ENCODE data around the gene SH3RF3. TPM values are rescaled to one million over a fixed set of nuclear protein-coding genes. Genes with fewer than 3 reads are reported as not detected.

SH3RF3 gene
- total RNA-seq, 1 donor from 2014 or later = 0.28 TPM

DNA sequence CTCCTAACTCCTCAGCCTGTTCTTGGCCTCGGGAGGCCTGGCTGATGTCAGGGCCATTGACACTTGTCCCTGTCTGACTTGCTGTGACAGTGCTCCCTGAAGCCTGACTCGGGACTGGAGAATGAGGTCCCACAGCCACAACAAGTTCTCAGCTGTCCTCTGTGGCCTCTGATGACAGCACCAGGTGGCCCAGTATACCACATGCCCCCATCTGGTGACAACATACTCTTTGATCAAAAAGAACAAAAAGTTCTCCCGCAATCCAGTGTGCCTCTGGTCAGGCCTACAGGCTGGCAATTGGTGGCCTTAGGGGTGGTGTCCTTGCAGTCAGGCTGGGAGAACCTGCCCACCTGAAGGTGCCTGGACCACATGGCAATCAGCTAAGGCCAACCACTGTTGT is 382.2 kb downstream of the SH3RF3 start:
- H3K9ac ChIP-seq = no peak overlapping the region
- no peak overlapping the region for H3K4me3 ChIP-seq
- H3K79me2 ChIP-seq (ENCODE audit: low read depth) = no peaks in the 10 kb centered on the region
- TF ChIP-seq EZH2 (IDR thresholded peaks at IDR 0.05) = no peak
- no peak for TF ChIP-seq EZH2phosphoT487 (IDR thresholded peaks at IDR 0.05)
- TF ChIP-seq, protein P1, sequence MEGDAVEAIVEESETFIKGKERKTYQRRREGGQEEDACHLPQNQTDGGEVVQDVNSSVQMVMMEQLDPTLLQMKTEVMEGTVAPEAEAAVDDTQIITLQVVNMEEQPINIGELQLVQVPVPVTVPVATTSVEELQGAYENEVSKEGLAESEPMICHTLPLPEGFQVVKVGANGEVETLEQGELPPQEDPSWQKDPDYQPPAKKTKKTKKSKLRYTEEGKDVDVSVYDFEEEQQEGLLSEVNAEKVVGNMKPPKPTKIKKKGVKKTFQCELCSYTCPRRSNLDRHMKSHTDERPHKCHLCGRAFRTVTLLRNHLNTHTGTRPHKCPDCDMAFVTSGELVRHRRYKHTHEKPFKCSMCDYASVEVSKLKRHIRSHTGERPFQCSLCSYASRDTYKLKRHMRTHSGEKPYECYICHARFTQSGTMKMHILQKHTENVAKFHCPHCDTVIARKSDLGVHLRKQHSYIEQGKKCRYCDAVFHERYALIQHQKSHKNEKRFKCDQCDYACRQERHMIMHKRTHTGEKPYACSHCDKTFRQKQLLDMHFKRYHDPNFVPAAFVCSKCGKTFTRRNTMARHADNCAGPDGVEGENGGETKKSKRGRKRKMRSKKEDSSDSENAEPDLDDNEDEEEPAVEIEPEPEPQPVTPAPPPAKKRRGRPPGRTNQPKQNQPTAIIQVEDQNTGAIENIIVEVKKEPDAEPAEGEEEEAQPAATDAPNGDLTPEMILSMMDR (IDR thresholded peaks at IDR 0.05) = no peak
- H3K36me3 Mint-ChIP-seq = no peaks in the 10 kb centered on the region
- H3K27me3 Mint-ChIP-seq (ENCODE audit: insufficient read depth, low read depth) = peaks cover 11% of the 10 kb centered on the region
- no peaks in the 10 kb centered on the region for H3K9me3 ChIP-seq (ENCODE audit: low read depth)
- H3K9me3 Mint-ChIP-seq = peaks cover 5% of the 10 kb centered on the region
- H3K4me1 ChIP-seq = no peaks in the 10 kb centered on the region
- H3F3A ChIP-seq (ENCODE audit: low read depth) = no peaks in the 10 kb centered on the region
- no peaks in the 10 kb centered on the region for H3K27me3 ChIP-seq
- H3K4me2 ChIP-seq = no peak overlapping the region
- no peaks in the 10 kb centered on the region for H3K36me3 ChIP-seq
- no peak overlapping the region for H3K27ac ChIP-seq
- no peak overlapping the region for H2AFZ ChIP-seq (replicated peaks)
- DNase-seq (ENCODE audit: low spot score) = no peak
- H3K4me3 Mint-ChIP-seq = no peak overlapping the region
- H4K20me1 ChIP-seq (ENCODE audit: low read depth) = no peaks in the 10 kb centered on the region
- H3K27ac Mint-ChIP-seq = no peak overlapping the region
- peaks cover 12% of the 10 kb centered on the region for H3K4me1 Mint-ChIP-seq

DNA sequence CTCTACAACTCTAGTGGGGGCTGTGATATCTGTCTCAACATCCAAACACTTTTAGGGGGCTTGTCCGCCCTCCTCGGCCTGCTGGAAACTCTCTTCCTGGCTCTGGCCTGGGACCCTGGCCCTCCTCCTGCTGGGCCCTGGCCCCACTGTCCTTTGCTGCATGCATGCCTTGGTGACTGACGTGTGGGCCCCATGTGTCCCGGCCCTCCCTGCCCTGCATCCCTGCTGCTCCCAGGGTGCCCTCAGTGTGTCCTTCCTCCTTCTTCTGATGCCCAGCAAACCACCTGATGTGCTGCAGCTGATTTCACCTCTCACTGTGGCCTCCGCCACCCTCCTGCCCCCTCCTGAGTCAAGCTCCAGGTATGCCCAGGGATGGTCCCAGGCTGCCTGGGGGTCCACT is 383.1 kb downstream of the SH3RF3 start:
- TF ChIP-seq EZH2 (IDR thresholded peaks at IDR 0.05) (no peak), EZH2phosphoT487 (IDR thresholded peaks at IDR 0.05) (no peak)
- TF ChIP-seq, protein P1 (IDR thresholded peaks at IDR 0.05) = no peak

DNA sequence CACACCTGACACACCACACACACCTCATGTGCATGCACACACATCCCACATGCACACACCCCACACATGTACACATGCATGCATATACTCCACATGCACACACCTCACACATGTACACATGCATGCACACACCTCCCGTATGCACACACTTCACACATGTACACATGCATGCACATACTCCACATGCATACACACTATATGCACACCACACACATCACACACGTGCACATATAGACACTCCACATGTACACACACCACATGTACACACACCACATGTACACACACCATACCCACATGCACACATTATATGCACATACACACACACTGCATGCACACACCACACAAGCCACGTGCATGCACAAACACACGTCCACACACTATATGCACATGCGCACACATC is 384.2 kb downstream of the SH3RF3 start:
- Mint-ChIP-seq H3K4me3 (peak overlapping the region; percentile 41), H3K27me3 (ENCODE audit: insufficient read depth, low read depth) (peaks cover 10% of the 10 kb centered on the region)
- no peak overlapping the region for H3K4me2 ChIP-seq

More for the DNA sequence above, 383.1 kb downstream of the SH3RF3 start:
- Histone ChIP-seq H2AFZ (replicated peaks) (no peak overlapping the region), H3K36me3 (no peaks in the 10 kb centered on the region), H3F3A (ENCODE audit: low read depth) (no peaks in the 10 kb centered on the region), H3K27me3 (no peaks in the 10 kb centered on the region), H3K27ac (no peak overlapping the region), H3K9ac (no peak overlapping the region), H3K4me2 (no peak overlapping the region), H3K9me3 (ENCODE audit: low read depth) (no peaks in the 10 kb centered on the region), H4K20me1 (ENCODE audit: low read depth) (no peaks in the 10 kb centered on the region), H3K4me3 (no peak overlapping the region), H3K79me2 (ENCODE audit: low read depth) (no peaks in the 10 kb centered on the region), H3K4me1 (no peaks in the 10 kb centered on the region)
- no peak for DNase-seq (ENCODE audit: low spot score)
- Mint-ChIP-seq H3K27ac (no peak overlapping the region), H3K27me3 (ENCODE audit: insufficient read depth, low read depth) (peaks cover 11% of the 10 kb centered on the region), H3K4me1 (peaks cover 18% of the 10 kb centered on the region), H3K4me3 (no peak overlapping the region), H3K9me3 (peaks cover 5% of the 10 kb centered on the region), H3K36me3 (no peaks in the 10 kb centered on the region)

More for the DNA sequence above, 384.2 kb downstream of the SH3RF3 start:
- Mint-ChIP-seq H3K36me3 (no peaks in the 10 kb centered on the region), H3K9me3 (peaks cover 5% of the 10 kb centered on the region), H3K27ac (peak overlapping the region; percentile 83), H3K4me1 (peaks cover 29% of the 10 kb centered on the region)
- Histone ChIP-seq H3K4me3 (no peak overlapping the region), H3K27me3 (no peaks in the 10 kb centered on the region), H3F3A (ENCODE audit: low read depth) (no peaks in the 10 kb centered on the region), H3K79me2 (ENCODE audit: low read depth) (no peaks in the 10 kb centered on the region), H3K27ac (no peak overlapping the region), H3K4me1 (no peaks in the 10 kb centered on the region), H2AFZ (replicated peaks) (no peak overlapping the region), H3K9ac (no peak overlapping the region), H3K9me3 (ENCODE audit: low read depth) (no peaks in the 10 kb centered on the region), H3K36me3 (no peaks in the 10 kb centered on the region), H4K20me1 (ENCODE audit: low read depth) (no peaks in the 10 kb centered on the region)
- no peak for TF ChIP-seq EZH2phosphoT487 (IDR thresholded peaks at IDR 0.05)
- TF ChIP-seq EZH2 (IDR thresholded peaks at IDR 0.05) = no peak
- TF ChIP-seq, protein P1 (IDR thresholded peaks at IDR 0.05) = no peak
- DNase-seq (ENCODE audit: low spot score) = no peak
